CMK (cell line): ENCODE results near the gene RASSF4.

Source experiments
- DNase-seq: peaks from one replicate; pipeline ENCODE4 v3.0.0-alpha.2; 2010; ENCODE audit warnings: low read depth

Gene RASSF4

GRCh38 chr10:44975431-44976331 lies 16.1 kb downstream of the RASSF4 start:
- DNase-seq = no peak

GRCh38 chr10:44976352-44977198 lies 17.0 kb downstream of the RASSF4 start:
- DNase-seq = no peak

GRCh38 chr10:44977287-44978212 lies 17.9 kb downstream of the RASSF4 start:
- no peak for DNase-seq

- no peak for DNase-seq
Measured at GRCh38 chr10:44978213-44978569, 18.6 kb downstream of the RASSF4 start.

- DNase-seq = peak; percentile 46
Measured at GRCh38 chr10:44978570-44979280, 19.1 kb downstream of the RASSF4 start, which contains the start of gene DEPP1. DEPP1 (minus strand) TSS chr10:44978809; CDS start chr10:44978030, 779 bp downstream.

GRCh38 chr10:44979281-44980191 lies 19.9 kb downstream of the RASSF4 start:
- no peak for DNase-seq

GRCh38 chr10:44980309-44981171 lies 20.9 kb downstream of the RASSF4 start:
- DNase-seq = no peak

GRCh38 chr10:44981172-44982113 lies 21.8 kb downstream of the RASSF4 start:
- no peak for DNase-seq

GRCh38 chr10:44982114-44982460 lies 22.5 kb downstream of the RASSF4 start:
- no peak for DNase-seq

- DNase-seq = no peak
Measured at GRCh38 chr10:44982496-44982895, 22.9 kb downstream of the RASSF4 start.

GRCh38 chr10:44983066-44983894 lies 23.7 kb downstream of the RASSF4 start:
- DNase-seq = no peak

- DNase-seq = no peak
Measured at GRCh38 chr10:44983895-44984278, 24.3 kb downstream of the RASSF4 start.

GRCh38 chr10:44984671-44985101 lies 25.1 kb downstream of the RASSF4 start:
- no peak for DNase-seq

- no peak for DNase-seq
Measured at GRCh38 chr10:44985175-44985681, 25.6 kb downstream of the RASSF4 start.

- no peak for DNase-seq
Measured at GRCh38 chr10:44986179-44986578, 26.6 kb downstream of the RASSF4 start.

- no peak for DNase-seq
Measured at GRCh38 chr10:44986670-44987069, 27.1 kb downstream of the RASSF4 start.
